Measurements from ENCODE around the gene SMC4. TPM values are rescaled to one million over a fixed set of nuclear protein-coding genes. Genes with fewer than 3 reads are reported as not detected.

The SMC4 gene
- total and polyA plus RNA-seq, 10 of the 15 experiments (the other 5 are each of a cell fraction or from before 2014, with no cell fraction given), result 75.6 to 288 (median 136) TPM

GRCh38 chr3:160448845-160449635, 49.6 kb downstream of the SMC4 start (continued):
- TF ChIP-seq MEF2B (IDR thresholded peaks at IDR 0.05; ENCODE audit: partially characterized antibody, poor library complexity, severe bottlenecking) (no peak), RB1 (IDR thresholded peaks at IDR 0.05; ENCODE audit: borderline replicate concordance) (peak; percentile 28; the same call in 1 of the 2 replicates), PAX8 (IDR thresholded peaks at IDR 0.05) (no peak)
- TF ChIP-seq, protein P1, sequence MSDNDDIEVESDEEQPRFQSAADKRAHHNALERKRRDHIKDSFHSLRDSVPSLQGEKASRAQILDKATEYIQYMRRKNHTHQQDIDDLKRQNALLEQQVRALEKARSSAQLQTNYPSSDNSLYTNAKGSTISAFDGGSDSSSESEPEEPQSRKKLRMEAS (IDR thresholded peaks at IDR 0.05; ENCODE audit: low read depth, low read length), result no peak

- 37% methylated on average over 68 of the region's 71 CpGs for WGBS (ENCODE audit: insufficient coverage, insufficient replicate concordance, low lambda C conversion rate, missing lambda C conversion rate)
- no peaks in the 10 kb centered on the region for H3K27me3 ChIP-seq (replicated peaks in 1 of 2; ENCODE audit: control insufficient read depth in 2 of 2, insufficient read depth in 2 of 2, low read length in 1 of 2)
- H3K9me3 ChIP-seq (replicated peaks; ENCODE audit: control insufficient read depth, insufficient read depth, low read length), result no peaks in the 10 kb centered on the region; the same call in 1 of the 3 replicates
- ATAC-seq, result peak; percentile 90
- peaks cover 6% of the 10 kb centered on the region for H3K4me1 ChIP-seq (ENCODE audit: control insufficient read depth, insufficient read depth, low read length)
- BruUV-seq (replicated peaks), result TSS peak; percentile 94
- DNase-seq (ENCODE audit: low read depth, low spot score), result peak; percentile 96
- ChIA-PET RAD21 (ENCODE audit: unreplicated experiment) (interaction anchor here (0.7 to 3.1 kb wide), 13 partner anchors 8 to 117 kb away, joined by 3 to 22 read pairs (median 4); partner anchors contain the start of gene SMC4), POLR2A (interaction anchor here (0.6 to 3.9 kb wide), 20 partner anchors 8 to 564 kb away, joined by 3 to 34 read pairs (median 5); partner anchors contain the start of genes IFT80 and SMC4), SMC1A (ENCODE audit: uncharacterized antibody, unreplicated experiment) (interaction anchor here (1.0 to 7.7 kb wide), 11 partner anchors 15 to 418 kb away, joined by 3 to 73 read pairs (median 4); partner anchors contain the start of genes IFT80 and KPNA4), CTCF (interaction anchor here (1.1 to 3.3 kb wide), 12 partner anchors 10 to 458 kb away, joined by 3 to 17 read pairs (median 4); no protein-coding TSS in a partner anchor)
- peaks cover 0 to 10% of the 10 kb centered on the region in 2 experiments; a peak in 1 of 4 replicates for H3K36me3 ChIP-seq (ENCODE audit: control insufficient read depth in 2 of 2, insufficient read depth in 2 of 2, low read length in 1 of 2)
- intact Hi-C loops (cut with micrococcal nuclease; ENCODE audit: unreplicated experiment) (loop anchor here (1.0 to 5.0 kb wide), 3 partner anchors 35 to 222 kb away; no protein-coding TSS in a partner anchor), in situ Hi-C loops (cut with MboI) (no loop called here)
- H3K9ac ChIP-seq (ENCODE audit: control insufficient read depth, insufficient read depth, low read length), result peak within 1 kb of the TSS; percentile 91
- H3K4me3 ChIP-seq, result peak within 1 kb of the TSS; percentile 89
- peak; percentile 99 for FAIRE-seq
- H4K20me1 ChIP-seq (ENCODE audit: control insufficient read depth, insufficient read depth), result no peaks in the 10 kb centered on the region
- peak within 1 kb of the TSS; percentile 98 for H2AFZ ChIP-seq (ENCODE audit: control insufficient read depth, low read depth, low read length)
- peak within 1 kb of the TSS; percentile 93 for H3K4me2 ChIP-seq (ENCODE audit: control insufficient read depth, insufficient read depth)
- H3K79me2 ChIP-seq (ENCODE audit: control insufficient read depth, insufficient read depth, low read length), result peaks cover 50% of the 10 kb centered on the region
- peak within 1 kb of the TSS; percentile 94 for H3K27ac ChIP-seq (ENCODE audit: control insufficient read depth, insufficient read depth)
- TF ChIP-seq ATF2 (IDR thresholded peaks at IDR 0.05; ENCODE audit: low read length), result no peak
- no peak for TF ChIP-seq SMAD1 (IDR thresholded peaks at IDR 0.05; ENCODE audit: low read depth, partially characterized antibody)
- TF ChIP-seq EGR1 (IDR thresholded peaks at IDR 0.05; ENCODE audit: borderline replicate concordance in 1 of 2, low read depth in 2 of 2, low read length in 2 of 2), result no peak
- no peak for TF ChIP-seq MEF2A (IDR thresholded peaks at IDR 0.05; ENCODE audit: insufficient read depth, low read depth, low read length)
- 0 out of 2 replicates have a peak, but pooled peaks have one; percentile 10 for TF ChIP-seq RCOR1 (conservative IDR thresholded peaks at IDR 0.05; ENCODE audit: low read depth, low read length)
- TF ChIP-seq BMI1 (IDR thresholded peaks at IDR 0.05; ENCODE audit: borderline replicate concordance), result no peak
- peak; percentile 58 for TF ChIP-seq CHD2 (IDR thresholded peaks at IDR 0.05; ENCODE audit: borderline replicate concordance, low read depth, low read length)
- TF ChIP-seq ZNF207 (IDR thresholded peaks at IDR 0.05; ENCODE audit: borderline replicate concordance), result no peak; the same call in 1 of the 2 replicates
- TF ChIP-seq HDGF (IDR thresholded peaks at IDR 0.05), result no peak
- no peak for TF ChIP-seq CBFB (IDR thresholded peaks at IDR 0.05; ENCODE audit: low read depth)
- TF ChIP-seq, protein P1 (IDR thresholded peaks at IDR 0.05; ENCODE audit: low read depth, low read length), result peak; percentile 100
- TF ChIP-seq BCL11A (IDR thresholded peaks at IDR 0.05; ENCODE audit: low read depth, low read length), result no peak
- no peak for TF ChIP-seq JUND (IDR thresholded peaks at IDR 0.05; ENCODE audit: low read depth, low read length)
- peak; percentile 39; the same call in 1 of the 2 replicates for TF ChIP-seq EED (IDR thresholded peaks at IDR 0.05; ENCODE audit: low read depth)
- peak; percentile 21 for TF ChIP-seq RELA (IDR thresholded peaks at IDR 0.05; ENCODE audit: borderline replicate concordance, partially characterized antibody)
These were observed 50.5 kb downstream of the SMC4 start, which contains the start of gene TRIM59 for GRCh38 chr3:160449636-160450598. TRIM59 (minus strand) TSS chr3:160449786; CDS start chr3:160439183, 10,603 bp downstream.

Measured in GM12878 (cell line).